GM18909 (cell line): Measurements from ENCODE around the gene CHKB.
"Not testable (repeated sequence)": the region's sequence is repeated elsewhere in the genome, so short reads cannot be mapped to it uniquely, and the experiment has no call there.

Experiments used
- ATAC-seq: cut with Tn5 transposase; IDR thresholded peaks from one replicate; pipeline ENCODE4 v1.9.1; 2021; ENCODE audit warnings: mild to moderate bottlenecking; ENCODE audit not compliant: unreplicated experiment, poor library complexity

The CHKB gene, protein sequence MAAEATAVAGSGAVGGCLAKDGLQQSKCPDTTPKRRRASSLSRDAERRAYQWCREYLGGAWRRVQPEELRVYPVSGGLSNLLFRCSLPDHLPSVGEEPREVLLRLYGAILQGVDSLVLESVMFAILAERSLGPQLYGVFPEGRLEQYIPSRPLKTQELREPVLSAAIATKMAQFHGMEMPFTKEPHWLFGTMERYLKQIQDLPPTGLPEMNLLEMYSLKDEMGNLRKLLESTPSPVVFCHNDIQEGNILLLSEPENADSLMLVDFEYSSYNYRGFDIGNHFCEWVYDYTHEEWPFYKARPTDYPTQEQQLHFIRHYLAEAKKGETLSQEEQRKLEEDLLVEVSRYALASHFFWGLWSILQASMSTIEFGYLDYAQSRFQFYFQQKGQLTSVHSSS

DNA sequence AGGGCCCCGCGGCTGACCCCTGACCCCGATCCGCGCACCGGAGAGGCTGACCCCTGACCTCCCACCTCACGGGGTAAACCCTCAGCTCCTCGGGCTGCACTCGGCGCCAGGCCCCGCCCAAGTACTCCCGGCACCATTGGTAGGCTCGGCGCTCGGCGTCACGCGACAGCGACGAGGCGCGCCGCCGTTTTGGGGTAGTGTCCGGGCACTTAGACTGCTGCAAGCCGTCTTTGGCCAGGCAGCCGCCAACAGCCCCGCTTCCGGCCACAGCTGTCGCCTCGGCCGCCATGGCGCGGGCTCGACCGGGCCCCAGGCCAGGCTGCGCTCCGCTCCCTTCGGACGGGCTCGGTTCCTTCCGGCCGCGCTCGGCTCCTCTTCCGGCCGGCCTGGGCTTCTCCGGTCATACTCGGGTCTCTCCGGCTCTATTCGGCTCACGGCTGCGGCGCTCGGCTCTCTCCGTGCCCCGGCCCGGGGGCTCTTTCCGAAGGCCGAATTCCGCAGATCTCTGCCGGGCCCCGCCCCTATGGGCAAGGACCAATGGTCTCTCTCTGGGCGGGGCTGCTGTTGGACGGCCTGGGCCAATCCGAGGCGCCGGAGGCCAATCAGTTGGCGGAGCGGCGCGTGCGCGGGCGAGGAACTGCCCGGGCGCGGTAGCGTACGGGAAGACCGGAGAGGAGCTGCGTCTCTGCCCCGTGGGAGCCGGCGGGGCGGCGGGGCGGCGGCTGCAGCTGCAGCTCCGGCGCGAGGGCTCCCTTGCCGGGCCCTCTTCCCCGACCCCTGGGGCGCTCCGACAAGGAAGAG lies at the start of gene CHKB:
Gene CHKB, minus strand, starts transcription at position 357 of the 801 bp plus-strand sequence. Its CDS starts 68 bp downstream, at position 289.
- ATAC-seq: peak; percentile 91

DNA sequence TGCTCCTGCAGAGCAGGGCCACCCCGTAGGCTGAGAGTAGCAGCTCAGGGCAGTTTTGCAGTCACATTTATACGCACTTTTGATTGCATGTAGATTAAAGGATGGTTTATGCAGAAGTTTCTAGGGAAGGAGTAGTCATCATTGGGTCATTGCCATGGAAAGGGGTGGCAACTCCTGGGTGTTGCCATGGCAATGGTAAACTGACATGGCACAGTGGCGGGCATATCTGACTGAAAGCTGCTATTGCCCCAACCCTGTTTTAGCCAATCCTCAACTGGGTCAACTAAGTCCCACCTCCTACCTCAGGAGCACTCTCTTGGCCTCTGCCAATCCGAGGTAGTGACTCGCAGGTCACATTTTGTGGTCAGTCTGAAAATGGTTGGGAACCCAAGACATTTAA lies 47.7 kb upstream of the CHKB start:
- no peak for ATAC-seq

DNA sequence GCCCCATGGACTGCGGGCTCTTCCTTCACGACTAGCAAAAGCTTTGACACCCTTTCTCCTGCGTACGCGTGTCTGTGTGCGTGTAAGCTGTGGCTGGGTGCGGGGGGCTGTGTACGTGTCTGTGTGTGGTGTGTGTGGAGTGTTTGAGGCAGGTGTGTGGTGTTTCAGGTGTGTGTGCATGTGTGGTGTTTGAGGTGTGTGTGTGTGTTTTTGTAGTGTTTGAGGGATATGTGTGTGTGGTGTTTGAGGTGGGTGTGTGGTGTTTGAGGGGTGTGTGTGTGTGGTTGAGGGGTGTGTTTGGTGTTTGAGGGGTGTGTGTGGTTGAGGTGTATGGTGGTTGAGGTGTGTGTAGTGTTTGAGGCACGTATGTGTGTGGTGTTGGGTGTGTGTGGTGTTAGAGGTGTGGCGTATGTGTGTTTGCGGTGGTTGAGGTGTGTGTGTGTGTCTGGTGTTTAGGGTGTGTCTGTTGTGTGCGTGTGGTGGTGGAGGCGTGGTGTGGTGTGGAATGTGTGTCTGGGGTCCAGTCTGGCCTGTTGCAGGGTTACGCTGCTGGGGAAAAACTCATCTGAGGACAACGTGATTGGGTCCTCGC lies 46.0 kb upstream of the CHKB start:
- ATAC-seq: peak; percentile 5

DNA sequence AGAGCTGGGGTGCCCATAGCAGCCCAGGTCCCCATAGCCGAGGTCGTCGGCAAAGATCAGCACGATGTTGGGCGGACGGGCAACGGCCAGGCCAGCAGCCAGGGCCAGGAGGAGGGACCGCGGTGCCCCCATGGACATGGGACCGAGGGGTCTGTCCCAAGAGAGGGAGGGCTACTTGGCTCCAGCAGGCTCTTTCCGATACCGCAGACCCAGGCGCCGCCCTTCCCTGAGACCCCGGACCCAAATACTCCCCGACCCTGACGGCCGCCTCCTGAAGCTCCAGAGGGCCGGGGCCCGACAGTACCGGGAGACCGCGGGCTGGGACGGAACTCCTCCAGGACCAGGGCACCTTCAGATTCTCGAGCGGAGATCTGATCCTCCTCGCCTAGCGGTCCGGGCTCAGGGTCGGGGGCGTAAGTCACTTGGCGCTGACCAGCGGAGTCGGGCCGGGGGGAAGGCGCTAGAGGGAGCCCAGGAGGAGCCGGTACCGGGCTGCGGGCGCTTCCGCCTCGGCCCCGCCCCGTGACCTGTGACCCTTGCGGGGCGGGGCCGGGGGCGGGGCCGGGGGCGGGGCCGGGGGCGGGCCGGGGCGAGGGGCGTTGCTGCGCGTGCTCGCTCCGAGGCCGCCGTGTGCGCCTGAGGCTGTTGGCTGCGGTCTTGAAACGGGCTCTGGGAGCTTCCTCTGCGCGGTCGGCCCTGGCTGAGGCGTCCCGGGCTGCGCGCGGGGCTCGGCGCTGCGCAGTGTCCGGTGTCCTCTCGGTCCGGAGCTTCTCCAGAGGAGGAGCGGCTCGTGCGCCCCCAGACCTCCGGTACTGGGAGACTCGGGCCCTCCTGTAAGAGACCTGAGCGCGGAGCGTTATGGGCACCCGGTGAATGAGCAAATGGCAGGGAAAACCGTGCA lies 45.2 kb upstream of the CHKB start, which contains the start of gene ARSA:
Gene ARSA, minus strand, starts transcription at position 511 of the 901 bp plus-strand sequence. Its CDS starts 373 bp downstream, at position 138.
- ATAC-seq: peak; percentile 60

DNA sequence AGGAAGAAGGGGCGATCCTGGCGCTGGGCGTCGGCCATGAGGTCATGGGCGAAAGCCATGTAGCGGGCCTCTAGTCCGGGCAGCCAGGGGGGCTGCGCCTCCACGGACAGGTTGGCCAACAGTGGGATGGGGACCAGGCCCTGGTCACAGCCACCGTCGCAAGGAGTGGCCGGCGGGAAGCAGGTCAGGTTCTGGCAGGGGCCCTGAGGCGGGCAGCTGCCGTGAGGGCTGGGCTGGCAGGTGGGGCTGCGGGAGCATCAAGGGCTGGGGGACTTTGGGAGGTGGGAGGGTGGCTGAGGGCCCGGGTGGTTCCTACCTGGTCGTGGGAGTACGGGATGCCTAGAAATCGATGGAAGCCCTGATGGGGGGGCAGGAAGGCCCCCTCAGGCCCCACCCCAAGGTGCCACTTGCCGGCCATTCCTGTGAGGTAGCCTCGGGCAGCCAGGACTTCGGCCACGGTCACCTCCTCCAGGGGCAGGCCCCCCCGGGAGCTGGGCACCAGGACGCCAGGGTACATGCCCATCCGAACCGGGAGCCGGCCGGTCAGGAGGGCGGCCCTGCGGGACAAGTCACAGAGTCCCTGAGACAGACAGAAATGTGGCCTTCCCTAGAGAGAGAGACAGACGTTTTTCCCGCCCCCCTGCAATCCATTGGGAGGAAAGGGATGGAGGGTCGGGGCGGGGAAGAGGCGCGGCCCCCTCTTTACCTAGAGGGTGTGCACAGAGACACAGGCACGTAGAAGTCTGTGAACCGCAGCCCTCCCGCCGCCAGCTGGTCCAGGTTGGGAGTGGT lies 44.4 kb upstream of the CHKB start:
- no peak for ATAC-seq

DNA sequence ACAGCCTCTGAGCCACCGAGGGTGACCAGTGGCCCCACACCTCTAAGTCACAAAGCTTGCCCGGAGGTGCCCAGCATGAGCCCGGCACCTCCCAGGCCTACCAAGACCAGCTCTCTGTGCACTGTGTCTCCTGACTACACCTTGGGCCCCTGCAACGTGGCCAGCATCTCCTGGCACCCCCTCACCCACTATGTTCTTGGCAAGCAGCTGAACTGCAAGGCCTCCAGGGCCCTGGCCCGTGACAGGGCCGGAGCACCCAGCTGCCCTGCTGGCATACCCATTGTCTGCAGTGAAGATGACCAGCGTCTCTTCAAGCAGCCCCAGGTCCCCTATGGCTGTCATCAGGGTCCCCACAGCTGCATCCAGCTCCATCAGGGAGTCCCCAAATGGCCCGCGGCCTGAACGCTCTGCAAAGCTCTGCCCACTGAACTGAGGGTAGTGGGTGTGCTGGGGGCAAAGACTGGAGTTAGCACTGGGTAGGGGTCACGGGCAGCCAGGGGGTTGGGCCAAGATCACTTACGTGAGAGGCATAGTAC lies 43.7 kb upstream of the CHKB start:
- ATAC-seq: no peak

DNA sequence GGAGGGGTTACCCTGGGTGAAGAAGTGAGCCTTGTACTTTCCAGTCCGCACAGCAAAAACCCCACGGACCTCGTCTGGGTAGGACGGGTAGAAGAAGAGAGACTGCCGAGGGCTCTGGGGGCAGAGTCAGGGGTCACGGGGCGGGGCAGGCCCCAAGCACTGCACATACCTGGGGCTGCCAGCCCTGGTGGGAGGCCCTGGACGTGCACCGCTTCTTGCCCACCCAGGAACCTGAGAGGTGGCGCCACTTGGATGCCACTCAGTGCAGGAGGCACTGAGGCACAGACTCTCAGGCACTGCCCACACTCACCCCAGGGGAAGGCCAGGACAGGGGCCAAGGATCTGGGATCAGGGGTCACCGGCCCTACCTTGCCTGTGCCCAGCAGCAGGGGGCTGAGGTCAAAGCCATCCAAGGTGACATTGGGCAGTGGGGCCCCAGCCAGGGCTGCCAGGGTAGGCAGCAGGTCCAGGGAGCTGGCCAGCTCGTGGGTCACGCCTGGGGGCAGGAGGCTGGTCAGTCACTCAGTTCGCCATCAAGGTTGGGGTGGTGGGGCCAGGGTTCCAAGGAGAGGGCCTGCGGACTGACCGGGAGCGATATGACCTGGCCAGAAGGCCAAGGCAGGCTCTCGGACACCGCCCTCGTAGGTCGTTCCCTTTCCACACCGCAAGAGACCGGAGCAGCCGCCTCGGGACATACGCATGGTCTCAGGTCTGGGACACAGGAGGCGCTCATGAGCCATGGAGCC lies 43.1 kb upstream of the CHKB start:
- no peak for ATAC-seq

DNA sequence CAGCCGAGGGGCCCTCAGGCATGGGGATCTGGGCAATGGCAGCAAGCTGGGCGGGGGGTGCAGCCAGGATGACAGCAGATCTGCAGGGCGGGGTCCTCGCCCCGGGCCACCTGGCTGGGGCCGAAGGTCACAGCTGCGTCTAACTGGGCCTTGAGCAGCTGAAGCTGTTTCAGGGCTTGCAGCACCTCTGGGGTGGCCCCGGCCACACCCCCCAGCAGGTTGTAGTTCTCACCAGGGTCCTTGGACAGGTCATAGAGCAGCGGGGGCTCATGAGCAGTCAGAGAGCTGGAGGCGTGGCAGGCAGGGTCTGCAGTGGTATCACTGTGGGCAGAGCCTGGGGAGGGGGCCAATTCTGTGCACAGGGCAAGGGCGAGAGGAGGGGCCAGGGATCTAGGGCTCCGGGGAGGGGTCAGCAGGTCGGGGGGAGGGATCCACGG lies 42.5 kb upstream of the CHKB start:
- no peak for ATAC-seq

DNA sequence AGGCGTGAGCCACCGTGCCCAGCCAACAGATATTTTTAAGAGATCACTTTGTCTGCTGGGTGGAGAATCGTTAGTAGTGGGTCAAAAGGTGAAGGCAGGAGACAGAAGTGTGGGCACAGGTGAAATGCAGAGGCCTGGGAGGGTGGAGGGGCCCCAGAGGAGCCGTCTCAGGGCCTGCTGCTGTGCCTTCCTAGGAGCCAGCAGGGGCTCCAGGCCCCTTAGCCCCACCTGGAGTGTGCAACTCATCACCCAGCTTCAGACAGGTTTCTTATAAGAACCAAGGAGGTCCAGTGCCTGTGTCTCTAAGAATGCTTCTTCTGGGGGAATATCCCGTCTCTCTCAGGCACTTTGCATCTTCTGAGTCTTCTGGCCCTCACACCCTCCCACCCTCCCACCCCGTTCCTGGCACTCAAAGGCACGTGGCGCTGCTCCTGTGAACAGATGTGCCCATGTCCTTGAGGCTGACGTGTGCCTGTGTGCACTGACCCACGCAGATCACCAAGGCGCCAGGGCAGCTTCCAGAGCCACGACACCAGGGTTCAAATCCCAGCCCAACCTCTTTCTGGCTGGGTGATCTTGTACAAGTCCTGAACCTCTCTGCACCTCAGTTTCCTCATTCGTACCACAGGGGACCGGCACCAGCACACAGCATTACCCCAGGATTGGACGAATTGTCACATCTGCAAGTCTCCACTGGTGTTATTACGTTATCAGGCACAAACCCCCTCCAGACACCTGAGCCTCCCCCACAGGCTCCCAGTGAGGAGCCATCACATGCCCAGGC lies 41.9 kb upstream of the CHKB start:
- no peak for ATAC-seq

DNA sequence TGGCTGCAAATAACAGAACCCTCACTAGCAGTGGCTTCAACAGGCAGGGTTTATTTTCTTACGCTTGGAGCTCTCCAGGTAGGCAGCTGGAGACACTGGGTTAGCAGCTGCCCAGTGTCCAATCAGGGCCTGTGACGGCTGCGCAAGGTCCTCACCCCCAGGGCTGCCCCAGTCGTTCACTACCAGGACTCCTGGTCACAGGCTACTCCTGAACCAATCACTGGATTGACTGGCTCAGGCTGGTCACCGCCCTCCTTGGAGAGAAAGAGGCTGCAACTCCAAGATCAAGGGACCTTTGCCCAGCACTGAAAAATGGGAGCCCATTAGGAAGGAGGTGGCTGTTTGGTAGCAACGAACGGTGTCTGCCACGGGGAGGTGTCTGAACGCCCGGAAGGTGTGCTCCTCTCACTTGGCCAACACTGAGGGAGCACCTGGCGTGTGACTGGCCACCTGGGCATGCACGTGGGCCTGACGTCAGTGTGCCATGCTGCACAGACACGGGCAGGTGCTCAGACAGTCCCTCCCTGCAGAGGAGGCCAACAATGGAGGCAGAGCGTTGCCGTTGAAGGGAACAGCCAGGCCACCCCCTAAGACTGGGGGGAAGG lies 40.2 kb upstream of the CHKB start:
- ATAC-seq: no peak

DNA sequence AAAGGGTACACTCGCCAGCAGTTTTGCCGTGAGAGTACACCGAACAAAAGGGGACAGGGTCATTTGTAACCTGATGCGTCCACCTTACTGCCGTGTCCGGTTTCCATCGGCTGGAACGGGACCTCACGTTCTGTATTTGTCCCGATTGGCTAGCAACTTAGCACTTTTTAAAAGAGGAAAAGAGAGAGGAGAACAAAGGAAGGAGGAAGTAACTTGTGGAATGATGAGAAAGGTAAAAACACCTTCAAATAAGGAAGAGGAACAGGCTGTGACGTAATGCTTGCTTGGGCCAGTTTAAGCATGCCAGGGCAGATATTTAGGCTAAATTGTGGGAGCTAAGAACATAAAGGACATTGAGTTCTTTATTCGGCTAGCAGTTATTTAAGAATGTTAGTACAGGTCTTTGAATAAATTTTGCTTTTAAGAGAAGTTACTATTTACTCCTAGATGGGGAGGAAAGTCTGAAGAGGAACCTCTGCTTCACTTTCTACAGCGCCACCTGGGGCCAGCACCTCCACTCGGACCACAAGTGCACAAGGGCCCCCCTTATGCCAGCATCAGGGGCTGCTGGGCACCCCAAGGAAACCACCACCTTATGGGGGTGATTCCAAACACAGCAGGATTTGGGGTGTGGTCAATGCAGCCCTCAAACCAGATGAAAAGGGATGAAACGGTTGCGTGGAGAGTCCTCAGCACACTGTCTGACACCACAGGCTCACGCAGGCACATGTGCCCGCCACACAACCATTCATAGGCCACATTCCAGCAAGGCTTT lies 39.5 kb upstream of the CHKB start:
- ATAC-seq: no peak

DNA sequence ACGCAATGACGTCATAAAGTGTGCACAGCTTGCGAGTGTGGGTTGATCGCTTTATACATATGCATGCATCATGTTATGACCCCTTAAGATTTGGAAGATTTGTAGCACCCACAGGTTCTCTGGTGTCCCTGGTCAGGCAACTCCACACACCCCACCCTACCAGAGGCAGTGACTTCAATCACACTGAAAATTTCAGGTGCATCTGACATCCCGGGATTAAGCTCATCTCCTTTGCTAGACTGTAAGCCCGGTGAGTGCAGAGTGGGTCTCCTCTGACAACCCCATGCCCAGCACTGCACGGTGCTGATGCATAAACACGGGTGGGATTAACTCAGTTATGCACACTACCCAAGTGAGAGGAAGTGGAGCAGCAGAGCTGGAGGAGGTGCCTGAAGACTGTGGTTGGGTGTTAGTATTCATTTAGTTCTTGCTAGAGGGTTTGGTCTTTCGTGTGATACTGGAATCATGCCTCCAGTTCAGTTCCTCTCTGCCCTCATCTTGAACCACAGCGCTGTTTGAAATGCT lies 38.8 kb upstream of the CHKB start:
- ATAC-seq: peak; percentile 43

DNA sequence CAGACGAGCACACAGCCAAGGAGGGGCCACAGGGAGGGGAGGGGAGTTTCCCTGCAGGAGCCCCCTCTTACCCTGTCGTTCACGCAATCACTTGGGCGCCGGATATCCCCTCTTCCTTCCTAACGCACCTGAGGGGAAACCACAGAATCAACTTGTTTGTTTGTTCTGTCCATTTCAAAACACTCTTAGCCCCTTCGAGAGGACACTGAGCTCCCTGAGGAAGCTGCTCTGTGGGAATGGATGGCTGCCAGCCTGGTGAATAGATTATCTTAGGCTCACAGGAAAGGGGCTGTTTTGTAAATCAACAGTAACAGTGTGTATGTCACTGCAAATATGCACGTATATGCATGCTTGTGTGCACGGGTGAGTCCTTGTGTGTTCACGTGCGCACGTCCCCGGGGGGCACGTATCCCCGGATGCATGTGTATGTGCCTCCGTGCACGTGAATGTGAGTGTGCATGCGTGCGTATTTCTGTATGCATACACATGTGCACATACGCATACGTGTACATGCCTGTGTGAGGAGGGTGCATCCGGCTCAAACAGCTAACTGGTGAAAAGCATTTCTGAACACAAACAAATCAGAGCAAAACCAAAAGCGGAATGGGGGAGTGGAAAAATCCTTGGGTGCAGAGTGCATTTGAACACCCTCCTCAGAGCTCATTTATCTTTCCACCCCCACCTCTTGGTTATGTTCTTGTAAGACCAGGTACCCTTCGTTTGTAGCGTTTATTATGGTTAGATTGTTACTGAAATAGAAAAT lies 38.1 kb upstream of the CHKB start:
- ATAC-seq: peak; percentile 60

DNA sequence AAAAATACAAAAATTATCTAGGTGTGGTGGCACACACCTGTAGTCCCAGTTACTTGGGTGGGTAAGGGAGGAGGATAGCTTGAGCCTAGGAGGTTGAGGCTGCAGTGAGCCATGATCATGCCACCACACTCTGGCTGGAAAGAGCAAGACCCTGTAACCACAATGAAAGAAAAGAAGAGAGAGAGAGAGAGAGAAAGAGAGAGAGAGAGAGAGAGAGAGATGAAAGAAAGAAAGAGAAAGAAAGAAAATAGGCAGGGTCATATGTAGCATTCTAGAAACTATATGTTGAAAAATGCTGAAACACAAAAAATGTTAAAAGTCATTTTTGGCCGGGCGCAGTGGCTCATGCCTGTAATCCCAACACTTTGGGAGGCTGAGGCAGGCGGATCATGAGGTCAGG lies 31.6 kb upstream of the CHKB start:
- ATAC-seq: not testable (repeated sequence)

DNA sequence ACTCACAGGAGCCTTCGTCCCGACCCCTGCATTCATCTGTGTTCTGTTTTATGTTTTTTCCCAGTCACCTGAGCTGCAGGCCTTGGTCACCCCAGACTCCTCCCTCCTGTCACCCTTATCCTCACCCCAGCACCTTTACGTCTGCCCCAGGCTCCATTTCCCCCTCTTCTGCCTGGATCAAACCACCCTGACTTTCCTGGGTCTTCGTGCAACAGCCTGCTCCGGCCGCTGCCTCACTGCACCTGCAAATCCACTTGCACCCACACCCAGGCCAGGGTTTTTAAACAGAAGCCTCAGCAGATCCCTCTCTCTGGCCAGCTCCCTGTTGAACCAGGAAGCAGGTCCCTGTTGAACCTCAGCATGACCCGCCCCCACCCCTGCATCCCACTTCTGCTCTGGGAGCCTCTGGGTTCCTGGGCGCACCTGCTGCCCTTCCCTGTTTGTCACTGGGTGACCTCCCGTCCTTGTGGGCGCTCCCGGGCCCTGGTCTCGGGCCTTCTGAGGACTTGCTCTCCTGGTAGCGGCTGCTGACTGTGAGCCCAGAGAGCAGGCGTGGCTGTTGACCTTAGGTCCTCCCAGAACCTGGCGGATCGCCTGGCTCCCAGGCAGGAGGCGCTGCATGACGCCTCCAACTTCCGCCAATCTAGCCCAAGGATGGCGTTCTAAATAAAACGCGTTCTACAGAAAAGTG lies 30.8 kb upstream of the CHKB start:
- ATAC-seq: no peak
